Activated CD4-positive, CD25-positive, alpha-beta regulatory T cell treated with anti-CD3 and anti-CD28 coated beads, Interleukin-2, amount 50 U/mL, for 24 hours (primary cell): ENCODE results near the gene PLAAT5.
"Not testable (repeated sequence)": the region's sequence is repeated elsewhere in the genome, so short reads cannot be mapped to it uniquely, and the experiment has no call there.

ENCODE experiments used
- ATAC-seq, 2 donors: fragments of 150-1000 bp; cut with Tn5 transposase; one replicate each; pipeline ENCODE4 v1.10.0; 2021; ENCODE audit warnings: mild to moderate bottlenecking in 1 of 2, moderate library complexity in 1 of 2

The PLAAT5 gene, protein sequence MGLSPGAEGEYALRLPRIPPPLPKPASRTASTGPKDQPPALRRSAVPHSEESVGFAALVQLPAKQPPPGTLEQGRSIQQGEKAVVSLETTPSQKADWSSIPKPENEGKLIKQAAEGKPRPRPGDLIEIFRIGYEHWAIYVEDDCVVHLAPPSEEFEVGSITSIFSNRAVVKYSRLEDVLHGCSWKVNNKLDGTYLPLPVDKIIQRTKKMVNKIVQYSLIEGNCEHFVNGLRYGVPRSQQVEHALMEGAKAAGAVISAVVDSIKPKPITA

DNA sequence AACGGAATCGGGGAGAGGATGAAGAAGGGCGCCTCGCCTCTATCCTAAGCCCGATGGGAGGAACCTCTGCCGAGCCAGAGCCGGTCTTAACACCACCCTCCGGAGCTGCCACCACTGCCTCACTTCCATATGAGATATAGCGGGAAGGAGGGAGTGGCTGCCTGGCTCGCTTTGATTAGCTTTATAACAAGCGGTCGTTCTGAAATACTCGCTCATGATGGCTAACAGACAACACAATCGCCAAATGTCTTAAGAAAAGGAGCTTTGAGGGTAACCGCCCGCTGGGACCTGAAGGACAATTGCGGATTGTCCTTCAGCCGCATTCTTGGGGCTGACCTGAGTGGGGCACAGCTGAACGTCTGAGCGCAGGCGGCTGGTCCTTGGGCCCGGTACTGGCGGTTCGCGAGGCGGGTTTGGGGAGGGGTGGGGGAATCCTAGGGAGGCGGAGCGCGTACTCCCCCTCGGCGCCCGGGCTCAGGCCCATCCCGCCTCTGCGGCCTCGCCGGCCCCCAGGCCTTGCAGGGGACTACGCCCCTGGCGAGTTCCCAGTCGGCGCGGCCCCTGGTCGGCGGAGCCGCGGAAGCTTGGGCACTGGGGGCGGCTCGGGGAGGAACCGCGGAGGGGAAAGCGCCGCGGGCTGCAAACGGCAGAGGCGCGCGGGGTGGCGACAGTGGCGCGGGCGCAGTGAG, at the start of gene PLAAT5:
Gene PLAAT5, minus strand, starts transcription at position 617 of the 689 bp plus-strand sequence. Its CDS starts 133 bp downstream, at position 484.
- ATAC-seq, result peak in 1 of 2 donors; percentile 36

DNA sequence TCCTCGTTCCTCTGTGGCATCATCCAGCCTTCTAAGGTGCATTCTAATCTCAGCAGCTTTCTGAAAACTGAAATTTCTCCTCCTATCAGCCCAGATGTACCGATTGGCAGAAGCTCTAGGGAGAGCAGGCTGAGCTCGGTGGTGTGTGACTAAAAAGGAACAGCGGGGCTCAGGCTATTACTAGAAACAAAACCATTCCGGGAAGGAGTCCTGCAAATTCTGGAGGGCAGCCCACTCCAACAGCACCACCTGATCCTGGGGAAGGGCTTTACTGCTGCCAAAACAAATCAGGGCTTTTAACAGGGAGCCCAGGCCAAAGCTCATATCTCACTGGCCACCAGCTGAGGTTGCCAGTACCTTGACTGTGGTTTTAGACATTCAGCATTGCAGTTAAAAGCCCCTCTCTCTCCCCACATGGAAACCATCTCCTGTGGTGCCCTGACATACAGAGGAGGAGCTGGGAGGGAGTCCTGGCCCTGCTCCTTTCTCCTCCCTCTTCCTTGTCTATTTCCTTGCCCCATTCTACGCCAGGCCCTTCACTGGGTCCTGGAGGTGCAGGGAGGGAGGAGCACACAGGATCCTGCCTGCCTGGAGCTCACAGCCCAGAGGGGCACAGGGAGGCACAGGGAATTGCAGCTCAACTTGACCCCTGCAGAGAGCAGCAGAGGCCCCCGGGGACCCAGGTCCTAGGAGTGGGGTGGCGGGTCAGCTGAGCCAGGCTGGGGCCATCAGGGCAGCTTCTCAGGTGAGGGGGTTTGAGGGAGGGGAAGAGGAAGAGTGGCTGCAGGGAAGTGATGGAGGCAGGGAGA, 46.5 kb upstream of the PLAAT5 start:
- peak; percentile 10 to 11 for ATAC-seq

DNA sequence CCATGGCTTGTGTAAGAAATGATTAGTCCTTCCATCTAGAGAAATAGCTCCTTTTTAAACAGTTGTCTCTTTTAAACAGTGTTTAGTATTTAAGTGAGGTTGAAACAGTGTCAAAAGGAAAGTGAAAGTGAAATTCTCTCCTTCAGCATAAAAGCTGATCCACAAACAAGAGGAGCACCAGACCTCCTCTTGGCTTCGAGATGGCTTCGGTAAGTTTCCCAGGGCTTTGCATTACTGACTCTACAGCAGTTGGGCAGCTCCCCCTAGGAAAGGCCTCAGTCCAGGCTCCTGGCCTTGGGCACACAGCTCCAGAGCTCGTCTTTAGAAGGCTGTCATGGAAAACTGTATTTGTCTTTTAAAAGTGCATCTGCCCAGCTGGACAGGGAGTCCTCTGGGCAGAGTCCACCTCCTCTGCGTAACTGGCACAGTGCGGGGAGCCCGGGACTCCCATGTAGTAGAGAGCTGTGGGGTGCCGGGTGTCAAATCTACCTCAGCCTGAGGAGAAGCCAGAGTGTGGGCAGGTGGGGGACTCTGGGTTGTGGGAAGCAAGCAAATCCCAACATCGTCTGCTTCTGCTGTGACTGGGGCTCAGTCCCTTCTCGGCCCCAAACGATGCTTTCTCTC, 45.8 kb upstream of the PLAAT5 start, which contains the start of gene PLAAT4:
Gene PLAAT4, plus strand, starts transcription at position 140 of the 624 bp plus-strand sequence. Its CDS starts 61 bp downstream, at position 201.
- peak; percentile 45 to 62 for ATAC-seq

DNA sequence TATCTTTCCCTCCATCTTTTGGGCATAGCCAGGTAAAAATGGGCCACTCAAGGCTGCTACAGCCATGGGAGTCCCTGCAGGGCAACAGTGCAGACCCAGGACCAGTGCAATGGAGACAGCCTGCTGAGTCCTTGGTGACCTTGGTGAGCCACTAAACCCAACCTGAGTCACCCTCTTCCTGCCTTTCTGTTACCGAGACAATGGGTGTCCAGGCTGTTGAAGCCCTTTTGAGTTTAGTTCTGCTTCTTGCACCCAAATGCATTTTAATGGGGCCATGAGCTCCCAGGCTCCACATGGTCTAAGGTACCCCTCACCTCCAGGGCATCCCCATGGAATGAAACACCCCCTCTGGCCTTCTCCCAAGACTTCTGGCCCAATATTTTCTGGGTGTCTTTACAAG, 44.8 kb upstream of the PLAAT5 start:
- peak in 1 of 2 donors; percentile 45 for ATAC-seq

DNA sequence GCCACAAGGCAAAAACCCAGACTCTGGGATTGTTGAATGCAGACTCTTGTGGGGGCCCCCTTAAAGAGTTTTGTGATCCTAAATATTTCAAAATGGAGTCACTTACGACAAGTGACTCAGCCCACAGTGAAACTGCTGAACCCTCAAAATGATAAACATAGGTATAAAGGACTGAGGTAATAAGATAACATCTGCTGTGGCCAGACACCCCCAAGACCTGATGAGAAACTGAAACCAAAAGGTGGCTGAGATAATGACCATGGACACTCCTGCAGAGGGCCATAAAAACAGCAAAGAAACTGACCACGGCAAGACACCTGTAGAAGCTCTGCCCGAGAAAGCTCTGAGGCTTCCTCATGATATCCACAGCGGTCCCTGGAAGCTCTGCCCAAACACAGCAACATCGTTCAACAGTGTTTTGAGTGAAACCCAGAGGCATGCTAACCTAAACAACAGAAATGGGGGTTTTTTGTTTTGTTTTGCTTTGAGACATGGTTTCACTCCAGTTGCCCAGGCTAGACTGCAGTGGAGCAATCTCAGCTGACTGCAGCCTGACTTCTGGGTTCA, 44.0 kb upstream of the PLAAT5 start:
- peak; percentile 33 to 38 for ATAC-seq

DNA sequence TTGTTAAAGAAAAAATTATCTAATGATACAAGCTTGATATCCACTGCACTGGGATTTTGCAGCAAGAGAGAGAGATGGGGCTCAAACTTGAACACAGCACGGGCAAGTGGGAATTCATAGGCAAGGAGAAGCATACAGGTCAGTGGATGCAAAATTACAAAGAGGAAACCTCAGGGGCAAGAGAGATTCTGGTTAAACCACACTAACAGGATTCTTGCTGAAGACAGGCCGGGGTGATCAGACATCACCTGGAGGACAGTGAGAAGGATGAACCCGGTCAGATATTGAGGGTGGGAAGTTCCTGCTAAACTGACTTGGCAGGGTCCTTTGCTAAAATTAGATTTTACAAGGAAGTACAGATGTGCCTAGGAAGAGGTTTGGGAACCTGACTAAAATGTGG, 43.1 kb upstream of the PLAAT5 start:
- ATAC-seq, result no peak

DNA sequence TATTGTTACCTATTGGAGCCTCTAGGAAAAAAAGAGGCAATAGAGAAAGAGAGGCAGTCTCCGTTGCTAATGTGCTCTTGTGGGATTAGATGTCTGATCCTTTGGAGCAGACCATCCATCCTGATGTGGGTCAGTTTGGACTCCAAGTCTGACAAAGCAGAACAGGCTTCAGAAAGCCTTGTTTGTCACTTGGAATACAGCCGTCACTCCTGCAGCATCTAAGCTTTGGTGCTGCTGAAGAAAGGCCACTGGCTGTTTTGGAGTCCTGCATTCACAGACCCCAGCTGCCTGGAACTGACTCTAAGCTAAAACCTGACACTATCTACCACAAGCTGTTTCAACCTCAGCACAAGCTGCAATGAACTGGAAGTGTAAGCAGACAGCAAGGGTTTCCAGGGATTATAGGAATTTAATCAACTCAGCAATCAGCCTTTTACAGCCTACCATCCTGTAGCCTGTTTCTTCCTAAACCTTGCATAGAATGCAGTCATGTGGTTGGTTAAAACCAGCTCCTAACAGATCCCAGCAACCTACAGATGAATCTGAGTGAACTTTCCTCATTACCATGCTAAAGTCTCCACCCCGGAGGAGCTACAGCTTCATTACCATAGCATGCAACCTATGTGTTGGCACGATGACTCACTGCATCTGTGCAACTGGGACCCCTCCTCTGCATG, 42.0 kb upstream of the PLAAT5 start:
- no peak for ATAC-seq

DNA sequence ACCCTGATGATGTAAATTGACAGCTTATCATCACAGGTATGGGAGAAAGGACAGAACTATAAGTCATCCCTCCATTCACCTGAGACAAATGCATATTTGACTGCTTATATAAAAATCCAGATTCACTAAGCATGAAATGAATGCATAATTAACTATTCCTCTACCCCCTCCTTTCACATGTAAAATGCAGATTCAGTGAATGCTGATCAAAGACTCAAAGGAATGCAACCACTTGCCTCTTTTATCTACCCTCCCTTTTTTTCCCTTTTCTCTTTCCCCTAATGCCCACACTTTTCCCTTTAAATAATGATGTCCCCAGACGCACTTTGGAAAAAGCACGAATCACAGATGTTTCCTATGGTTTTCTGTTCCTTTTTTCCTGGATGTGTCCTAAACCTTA, 41.1 kb upstream of the PLAAT5 start:
- ATAC-seq, result no peak

DNA sequence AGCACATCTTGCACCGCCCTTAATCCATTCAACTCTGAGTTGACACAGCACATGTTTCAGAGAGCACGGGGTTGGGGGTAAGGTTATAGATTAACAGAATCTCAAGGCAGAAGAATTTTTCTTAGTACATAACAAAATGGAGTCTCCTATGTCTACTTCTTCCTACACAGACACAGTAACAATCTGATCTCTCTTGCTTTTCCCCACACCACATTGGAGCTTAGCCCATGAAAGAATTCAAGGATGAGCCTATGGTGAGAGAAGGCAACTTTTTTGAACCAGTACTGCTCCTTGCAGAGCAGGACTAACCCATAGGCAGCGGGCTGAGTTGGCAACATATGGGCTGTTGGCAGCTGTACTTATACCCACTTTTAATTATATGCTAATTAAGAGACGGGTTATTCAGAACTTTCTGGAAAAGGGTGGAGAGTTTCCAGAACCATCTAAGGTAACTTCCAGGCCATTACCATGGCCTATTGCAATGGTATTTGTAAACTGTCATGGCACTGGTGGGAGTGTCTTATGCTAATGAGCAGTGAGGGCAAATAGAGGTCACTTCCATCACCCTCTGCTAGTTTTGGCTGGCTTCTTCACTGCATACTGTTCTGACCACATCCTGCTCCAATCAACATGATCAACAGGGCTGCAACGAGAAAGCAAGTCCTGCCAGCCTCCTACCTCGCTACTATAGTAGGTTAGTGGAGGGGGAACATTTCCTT, 40.3 kb upstream of the PLAAT5 start:
- peak; percentile 93 to 95 for ATAC-seq

DNA sequence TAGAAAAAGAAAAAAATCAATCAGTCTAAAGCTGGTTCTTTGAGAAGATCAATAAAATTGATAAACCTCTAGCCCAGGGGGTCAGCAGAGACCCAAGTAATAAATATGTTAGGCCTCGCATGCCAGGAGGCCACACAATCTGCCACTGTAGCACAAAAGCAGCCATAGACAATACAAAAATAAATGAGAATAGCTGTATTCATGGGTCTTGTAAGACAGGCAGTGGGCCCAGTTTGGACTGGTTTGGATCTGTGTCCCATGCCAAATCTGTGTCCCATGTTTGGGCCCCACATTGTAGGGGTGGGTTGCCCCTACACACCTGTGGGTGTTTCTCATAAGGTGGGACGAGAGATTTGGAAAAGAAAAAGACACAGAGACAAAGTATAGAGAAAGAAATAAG, 39.1 kb upstream of the PLAAT5 start:
- no peak for ATAC-seq

DNA sequence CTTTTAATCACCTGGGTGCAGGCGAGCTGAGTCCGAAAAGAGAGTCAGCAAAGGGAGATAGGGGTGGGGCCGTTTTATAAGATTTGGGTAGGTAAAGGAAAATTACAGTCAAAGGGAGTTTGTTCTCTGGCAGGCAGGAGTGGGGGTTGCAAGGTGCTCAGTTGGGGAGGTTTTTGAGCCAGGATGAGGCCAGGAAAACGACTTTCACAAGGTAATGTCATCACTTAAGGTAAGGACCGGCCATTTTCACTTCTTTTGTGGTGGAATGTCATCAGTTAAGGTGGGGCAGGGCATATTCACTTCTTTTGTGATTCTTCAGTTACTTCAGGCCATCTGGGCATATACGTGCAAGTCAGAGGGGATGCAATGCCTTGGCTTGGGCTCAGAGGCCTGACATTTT, 38.4 kb upstream of the PLAAT5 start:
- ATAC-seq, result not testable (repeated sequence)

DNA sequence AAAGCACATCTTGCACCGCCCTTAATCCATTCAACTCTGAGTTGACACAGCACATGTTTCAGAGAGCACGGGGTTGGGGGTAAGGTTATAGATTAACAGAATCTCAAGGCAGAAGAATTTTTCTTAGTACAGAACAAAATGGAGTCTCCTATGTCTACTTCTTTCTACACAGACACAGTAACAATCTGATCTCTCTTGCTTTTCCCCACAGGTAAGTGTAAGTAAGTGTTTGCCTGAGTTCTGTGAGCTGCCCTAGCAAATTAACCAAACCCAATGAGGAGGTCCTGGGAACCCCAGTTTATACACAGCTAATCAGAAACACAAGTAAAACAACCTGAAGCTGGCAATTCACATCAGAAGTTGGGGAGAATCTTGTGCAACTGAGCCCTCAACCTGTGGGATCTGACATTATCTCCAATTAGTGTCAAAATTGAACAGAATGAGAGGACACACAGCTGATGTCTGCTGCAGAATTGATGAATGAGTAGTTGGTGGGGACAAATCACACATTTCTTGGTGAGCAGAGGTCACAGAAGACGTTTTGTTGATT, 37.8 kb upstream of the PLAAT5 start:
- not testable (repeated sequence) for ATAC-seq

DNA sequence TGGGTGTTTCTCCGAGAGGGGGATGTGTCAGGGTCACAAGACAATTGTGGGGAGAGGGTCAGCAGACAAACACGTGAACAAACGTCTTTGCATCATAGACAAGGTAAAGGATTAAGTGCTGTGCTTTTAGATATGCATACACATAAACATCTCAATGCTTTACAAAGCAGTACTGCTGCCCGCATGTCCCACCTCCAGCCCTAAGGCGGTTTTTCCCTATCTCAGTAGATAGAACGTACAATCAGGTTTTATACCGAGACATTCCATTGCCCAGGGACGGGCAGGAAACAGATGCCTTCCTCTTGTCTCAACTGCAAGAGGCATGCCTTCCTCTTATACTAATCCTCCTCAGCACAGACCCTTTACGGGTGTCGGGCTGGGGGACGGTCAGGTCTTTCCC, 37.2 kb upstream of the PLAAT5 start:
- ATAC-seq, result not testable (repeated sequence)

DNA sequence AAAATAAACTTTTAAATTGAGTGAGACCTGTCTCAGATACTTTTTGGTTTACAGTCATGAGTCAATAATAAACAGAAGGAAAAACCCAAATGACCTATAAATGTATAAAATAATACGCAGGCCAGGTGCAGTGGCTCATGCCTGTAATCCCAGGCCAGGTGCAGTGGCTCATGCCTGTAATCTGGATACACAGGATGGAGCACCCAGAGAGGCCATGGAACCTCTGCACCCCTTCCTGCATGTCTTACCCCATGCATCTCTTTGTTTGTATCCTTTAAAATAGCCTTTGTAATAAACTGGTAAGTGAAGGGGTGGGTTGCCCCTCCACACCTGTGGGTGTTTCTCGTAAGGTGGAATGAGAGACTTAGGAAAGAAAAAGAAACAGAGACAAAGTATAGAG, 36.7 kb upstream of the PLAAT5 start:
- no peak for ATAC-seq

DNA sequence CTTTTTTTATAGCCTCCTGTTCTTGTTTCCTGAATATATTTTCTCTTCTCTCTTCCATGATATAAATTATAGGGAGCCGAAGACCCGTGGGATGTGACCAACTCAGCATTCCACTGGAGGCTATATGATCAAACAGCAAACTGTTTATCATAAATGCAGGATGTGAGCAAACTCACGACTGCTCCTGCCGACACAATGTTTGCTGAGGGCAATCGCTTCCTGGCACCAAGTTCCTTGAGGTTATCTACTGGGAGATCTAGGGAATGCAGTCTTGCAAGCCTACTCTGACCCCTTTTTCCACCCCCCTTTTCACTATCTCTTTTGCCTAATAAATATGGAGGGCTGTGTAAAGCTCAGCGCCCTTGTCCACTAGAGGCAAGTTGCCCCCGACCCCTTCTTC, 32.2 kb upstream of the PLAAT5 start:
- ATAC-seq, result no peak

DNA sequence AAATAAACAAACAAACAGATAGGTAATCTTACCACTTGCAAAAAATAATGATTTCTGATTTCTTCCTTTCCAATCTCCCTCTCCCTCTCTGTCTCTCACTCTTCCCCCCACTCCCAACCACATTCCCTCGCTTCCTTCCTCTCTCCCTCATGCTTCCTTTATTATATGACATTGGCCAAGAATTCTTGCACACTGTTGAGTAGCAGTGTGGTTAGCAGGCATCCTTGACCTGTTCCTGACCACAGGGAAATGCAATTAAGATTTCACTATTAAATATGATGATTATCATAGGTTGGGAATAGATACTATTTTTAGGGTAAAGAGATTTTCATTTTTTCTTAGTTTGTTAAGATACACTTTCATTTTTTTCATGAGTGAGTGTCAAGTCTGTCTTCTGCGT, 30.9 kb upstream of the PLAAT5 start:
- no peak for ATAC-seq

DNA sequence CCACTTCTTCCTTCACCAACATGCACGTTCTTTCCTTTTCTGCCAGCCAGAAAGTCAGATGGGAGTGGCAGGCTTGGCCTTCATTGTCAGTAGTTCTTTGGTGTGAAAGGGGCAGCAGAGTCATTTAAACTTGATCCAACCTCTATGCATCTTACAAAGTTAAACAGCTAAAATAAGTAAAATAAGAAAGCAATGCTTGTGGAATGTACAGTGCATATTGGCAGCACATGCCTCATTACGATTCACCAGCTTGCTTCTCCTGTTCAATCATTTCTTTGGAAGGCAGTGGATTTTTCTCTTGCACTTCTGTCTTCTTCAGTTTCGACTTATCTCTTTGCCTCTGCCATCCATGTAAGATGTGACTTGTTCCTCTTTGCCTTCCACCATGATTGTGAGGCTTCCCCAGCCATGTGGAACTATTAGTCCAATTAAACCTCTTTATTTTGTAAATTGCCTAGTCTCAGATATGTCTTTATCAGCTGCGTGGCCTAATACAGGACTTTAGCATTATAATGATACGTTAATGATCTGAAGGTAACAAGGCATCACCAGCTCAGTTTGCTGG, 29.7 kb upstream of the PLAAT5 start:
- ATAC-seq, result no peak

DNA sequence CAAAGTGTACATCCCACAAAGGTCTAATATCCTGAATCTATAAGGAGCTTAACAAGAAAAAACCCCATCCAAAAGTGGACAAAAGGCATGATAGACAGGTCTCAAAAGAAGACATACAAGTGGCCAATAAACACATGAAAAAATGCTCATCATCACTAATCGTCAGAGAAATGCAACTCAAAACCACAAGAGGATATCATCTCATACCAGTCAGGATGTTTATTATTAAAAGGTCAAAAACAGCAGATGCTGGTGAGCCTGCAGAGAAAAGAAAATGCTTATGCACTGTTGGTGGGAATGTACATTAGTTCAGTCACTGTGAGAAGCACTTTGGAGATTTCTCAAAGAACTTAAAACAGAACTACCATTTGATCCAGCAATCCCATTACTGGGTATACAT, 27.6 kb upstream of the PLAAT5 start:
- ATAC-seq, result peak in 1 of 2 donors; percentile 64

DNA sequence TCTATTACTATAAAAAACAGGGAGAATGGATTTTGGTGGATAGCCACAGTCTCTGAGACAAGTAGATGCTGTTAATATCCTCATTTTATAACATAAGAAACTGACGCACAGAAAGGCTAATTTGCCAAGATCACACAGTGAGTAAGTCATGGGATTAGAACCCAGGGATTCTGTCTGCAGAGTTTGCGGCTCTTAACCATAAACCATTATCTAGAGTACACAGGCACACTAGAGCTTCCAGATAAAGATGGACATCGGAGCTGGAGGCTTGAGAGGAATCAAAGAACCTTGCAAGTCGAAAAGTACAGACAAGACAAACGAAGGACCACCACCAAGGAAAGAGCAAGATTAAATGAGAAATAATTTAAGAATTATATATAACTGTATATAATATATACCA, 26.2 kb upstream of the PLAAT5 start:
- no peak for ATAC-seq

DNA sequence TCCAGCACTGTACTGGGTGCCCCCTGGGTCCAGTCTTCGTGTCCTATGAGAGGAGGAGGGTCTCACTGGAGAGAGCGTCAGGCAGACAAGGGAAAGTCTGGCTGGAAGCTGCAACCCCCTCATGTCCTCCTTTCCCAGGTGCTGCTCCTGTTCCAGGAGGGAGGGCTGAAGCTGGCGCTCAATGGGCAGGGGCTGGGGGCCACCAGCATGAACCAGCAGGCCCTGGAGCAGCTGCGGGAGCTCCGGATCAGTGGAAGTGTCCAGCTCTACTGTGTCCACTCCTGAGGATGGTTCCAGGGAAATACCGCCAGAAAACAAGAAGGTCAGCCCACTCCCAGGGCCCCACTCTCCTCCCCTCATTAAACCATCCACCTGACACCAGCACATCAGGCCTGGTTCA, 25.1 kb upstream of the PLAAT5 start:
- no peak for ATAC-seq

DNA sequence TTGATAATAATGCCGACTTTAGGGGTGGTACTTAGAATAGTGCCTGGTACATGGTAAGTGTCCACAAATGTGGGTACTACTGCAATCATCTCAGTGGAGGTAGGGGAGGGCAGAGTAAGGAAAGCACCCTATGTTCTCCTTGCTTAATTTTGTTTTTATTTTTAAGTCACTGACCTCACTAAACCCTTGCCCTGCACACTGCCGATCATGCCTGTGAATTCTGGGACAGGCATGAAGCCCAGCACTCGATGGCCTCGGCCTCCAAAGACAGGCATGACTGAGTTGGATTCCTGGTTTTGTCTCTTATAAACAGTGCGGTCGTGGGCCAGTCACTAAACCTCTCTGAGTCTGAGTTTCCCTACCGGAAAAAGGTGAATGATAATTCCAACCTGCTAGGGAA, 21.8 kb upstream of the PLAAT5 start:
- ATAC-seq, result no peak
